OCI-LY1 (cell line): ENCODE measurements around the gene TAF7.

Experiments
- CTCF ChIP-seq: fragments of 200-600 bp; sonication (generic), shearing (Covaris generic); IDR thresholded peaks from 2 replicates; pipeline ENCODE4 v1.5.1; 2017; ENCODE audit warnings: mild to moderate bottlenecking, antibody characterized with exemption, low read length, moderate library complexity, mixed read lengths
- EZH2 ChIP-seq: fragments of 200-600 bp; sonication (generic), shearing (Covaris generic); IDR thresholded peaks from 2 replicates; pipeline ENCODE4 v1.8.0; 2017; ENCODE audit warnings: borderline replicate concordance, mixed run types, mild to moderate bottlenecking, antibody characterized with exemption, low read length, moderate library complexity, mixed read lengths

GRCh38 chr5:141326088-141326854, 5.7 kb upstream of the TAF7 start:
- TF ChIP-seq CTCF (peak; percentile 84), EZH2 (no peak)
